T-helper 1 cell treated with Interleukin-12 subunit alpha and Interleukin-12 subunit beta and Interleukin-4 antibody, amounts not matched to agents 30 μg/mL and 1 μg/mL, for 36 hours (primary cell): Measurements from ENCODE around the gene KRTCAP2.

Experiments
- H3K27ac Mint-ChIP-seq: one replicate; pipeline ENCODE4 v1.8.0; 2021; ENCODE audit warnings: mild to moderate bottlenecking, mixed read lengths
- H3K27me3 Mint-ChIP-seq: one replicate; pipeline ENCODE4 v1.8.0; 2021; ENCODE audit warnings: low read depth, mixed read lengths
- H3K36me3 Mint-ChIP-seq: one replicate; pipeline ENCODE4 v1.8.0; 2021; ENCODE audit warnings: low read depth, mixed read lengths
- H3K4me1 Mint-ChIP-seq: one replicate; pipeline ENCODE4 v1.8.0; 2021; ENCODE audit warnings: low read depth, mixed read lengths
- H3K4me3 Mint-ChIP-seq: one replicate; pipeline ENCODE4 v1.8.0; 2021; ENCODE audit warnings: mild to moderate bottlenecking, moderate library complexity, mixed read lengths
- H3K9me3 Mint-ChIP-seq: one replicate; pipeline ENCODE4 v1.8.0; 2021; ENCODE audit warnings: mixed read lengths

The KRTCAP2 gene

GRCh38 chr1:155206891-155207805, 34.0 kb upstream of the KRTCAP2 start:
- Mint-ChIP-seq H3K9me3 (no peaks in the 10 kb centered on the region), H3K4me3 (peak overlapping the region; percentile 57), H3K4me1 (peaks cover 24% of the 10 kb centered on the region), H3K27ac (peak overlapping the region; percentile 91), H3K27me3 (no peaks in the 10 kb centered on the region), H3K36me3 (peaks cover 3% of the 10 kb centered on the region)

GRCh38 chr1:155205969-155206593, 33.0 kb upstream of the KRTCAP2 start:
- peaks cover 24% of the 10 kb centered on the region for H3K4me1 Mint-ChIP-seq
- peaks cover 3% of the 10 kb centered on the region for H3K36me3 Mint-ChIP-seq
- H3K27me3 Mint-ChIP-seq, result no peaks in the 10 kb centered on the region
- no peak overlapping the region for H3K4me3 Mint-ChIP-seq
- no peak overlapping the region for H3K27ac Mint-ChIP-seq
- H3K9me3 Mint-ChIP-seq, result no peaks in the 10 kb centered on the region

GRCh38 chr1:155205035-155205434, 31.9 kb upstream of the KRTCAP2 start:
- Mint-ChIP-seq H3K27me3 (no peaks in the 10 kb centered on the region), H3K4me1 (peaks cover 19% of the 10 kb centered on the region), H3K4me3 (no peak overlapping the region), H3K27ac (no peak overlapping the region), H3K9me3 (no peaks in the 10 kb centered on the region), H3K36me3 (peaks cover 3% of the 10 kb centered on the region)

- H3K27me3 Mint-ChIP-seq, result no peaks in the 10 kb centered on the region
- H3K4me3 Mint-ChIP-seq, result no peak overlapping the region
- H3K4me1 Mint-ChIP-seq, result peaks cover 11% of the 10 kb centered on the region
- peaks cover 7% of the 10 kb centered on the region for H3K36me3 Mint-ChIP-seq
- H3K9me3 Mint-ChIP-seq, result no peaks in the 10 kb centered on the region
- no peak overlapping the region for H3K27ac Mint-ChIP-seq
These were observed 29.8 kb upstream of the KRTCAP2 start for GRCh38 chr1:155202731-155203515.

- H3K4me1 Mint-ChIP-seq, result peaks cover 6% of the 10 kb centered on the region
- H3K27me3 Mint-ChIP-seq, result no peaks in the 10 kb centered on the region
- H3K9me3 Mint-ChIP-seq, result no peaks in the 10 kb centered on the region
- no peak overlapping the region for H3K27ac Mint-ChIP-seq
- H3K4me3 Mint-ChIP-seq, result no peak overlapping the region
- H3K36me3 Mint-ChIP-seq, result peaks cover 13% of the 10 kb centered on the region
These were observed 29.1 kb upstream of the KRTCAP2 start for GRCh38 chr1:155202198-155202597.

GRCh38 chr1:155200920-155201319, 27.8 kb upstream of the KRTCAP2 start:
- H3K27ac Mint-ChIP-seq, result no peak overlapping the region
- H3K4me1 Mint-ChIP-seq, result peaks cover 3% of the 10 kb centered on the region
- H3K36me3 Mint-ChIP-seq, result peaks cover 17% of the 10 kb centered on the region
- H3K27me3 Mint-ChIP-seq, result no peaks in the 10 kb centered on the region
- no peak overlapping the region for H3K4me3 Mint-ChIP-seq
- no peaks in the 10 kb centered on the region for H3K9me3 Mint-ChIP-seq

- H3K36me3 Mint-ChIP-seq, result peaks cover 17% of the 10 kb centered on the region
- H3K27me3 Mint-ChIP-seq, result no peaks in the 10 kb centered on the region
- peaks cover 10% of the 10 kb centered on the region for H3K4me1 Mint-ChIP-seq
- no peak overlapping the region for H3K4me3 Mint-ChIP-seq
- no peaks in the 10 kb centered on the region for H3K9me3 Mint-ChIP-seq
- no peak overlapping the region for H3K27ac Mint-ChIP-seq
These were observed 26.7 kb upstream of the KRTCAP2 start for GRCh38 chr1:155199792-155200191.

GRCh38 chr1:155198547-155198906, 25.4 kb upstream of the KRTCAP2 start:
- Mint-ChIP-seq H3K4me1 (peaks cover 20% of the 10 kb centered on the region), H3K9me3 (no peaks in the 10 kb centered on the region), H3K27me3 (no peaks in the 10 kb centered on the region), H3K27ac (no peak overlapping the region), H3K36me3 (peaks cover 17% of the 10 kb centered on the region), H3K4me3 (no peak overlapping the region)

- H3K4me3 Mint-ChIP-seq, result no peak overlapping the region
- H3K36me3 Mint-ChIP-seq, result peaks cover 17% of the 10 kb centered on the region
- no peaks in the 10 kb centered on the region for H3K9me3 Mint-ChIP-seq
- no peaks in the 10 kb centered on the region for H3K27me3 Mint-ChIP-seq
- H3K27ac Mint-ChIP-seq, result no peak overlapping the region
- H3K4me1 Mint-ChIP-seq, result peaks cover 24% of the 10 kb centered on the region
These were observed 24.9 kb upstream of the KRTCAP2 start for GRCh38 chr1:155197901-155198546.

GRCh38 chr1:155196893-155197638, 24.0 kb upstream of the KRTCAP2 start:
- no peak overlapping the region for H3K27ac Mint-ChIP-seq
- no peaks in the 10 kb centered on the region for H3K9me3 Mint-ChIP-seq
- H3K4me1 Mint-ChIP-seq, result peaks cover 31% of the 10 kb centered on the region
- H3K27me3 Mint-ChIP-seq, result no peaks in the 10 kb centered on the region
- peaks cover 19% of the 10 kb centered on the region for H3K36me3 Mint-ChIP-seq
- no peak overlapping the region for H3K4me3 Mint-ChIP-seq

- peak overlapping the region; percentile 49 for H3K27ac Mint-ChIP-seq
- no peaks in the 10 kb centered on the region for H3K27me3 Mint-ChIP-seq
- no peaks in the 10 kb centered on the region for H3K9me3 Mint-ChIP-seq
- H3K4me1 Mint-ChIP-seq, result peaks cover 34% of the 10 kb centered on the region
- H3K4me3 Mint-ChIP-seq, result peak overlapping the region; percentile 82
- H3K36me3 Mint-ChIP-seq, result peaks cover 22% of the 10 kb centered on the region
These were observed 23.2 kb upstream of the KRTCAP2 start for GRCh38 chr1:155196103-155196892.

GRCh38 chr1:155195201-155196102, 22.3 kb upstream of the KRTCAP2 start:
- H3K9me3 Mint-ChIP-seq, result no peaks in the 10 kb centered on the region
- peaks cover 22% of the 10 kb centered on the region for H3K36me3 Mint-ChIP-seq
- H3K4me3 Mint-ChIP-seq, result peak overlapping the region; percentile 82
- no peaks in the 10 kb centered on the region for H3K27me3 Mint-ChIP-seq
- peak overlapping the region; percentile 82 for H3K27ac Mint-ChIP-seq
- H3K4me1 Mint-ChIP-seq, result peaks cover 34% of the 10 kb centered on the region
